ENCODE data around the gene SEC23A. TPM values are rescaled to one million over a fixed set of nuclear protein-coding genes. Genes with fewer than 3 reads are reported as not detected.
"Not testable (repeated sequence)": the region's sequence is repeated elsewhere in the genome, so short reads cannot be mapped to it uniquely, and the experiment has no call there.

Gene SEC23A
- total RNA-seq, 2 donors from 2014 or later: 184 to 186 TPM

DNA sequence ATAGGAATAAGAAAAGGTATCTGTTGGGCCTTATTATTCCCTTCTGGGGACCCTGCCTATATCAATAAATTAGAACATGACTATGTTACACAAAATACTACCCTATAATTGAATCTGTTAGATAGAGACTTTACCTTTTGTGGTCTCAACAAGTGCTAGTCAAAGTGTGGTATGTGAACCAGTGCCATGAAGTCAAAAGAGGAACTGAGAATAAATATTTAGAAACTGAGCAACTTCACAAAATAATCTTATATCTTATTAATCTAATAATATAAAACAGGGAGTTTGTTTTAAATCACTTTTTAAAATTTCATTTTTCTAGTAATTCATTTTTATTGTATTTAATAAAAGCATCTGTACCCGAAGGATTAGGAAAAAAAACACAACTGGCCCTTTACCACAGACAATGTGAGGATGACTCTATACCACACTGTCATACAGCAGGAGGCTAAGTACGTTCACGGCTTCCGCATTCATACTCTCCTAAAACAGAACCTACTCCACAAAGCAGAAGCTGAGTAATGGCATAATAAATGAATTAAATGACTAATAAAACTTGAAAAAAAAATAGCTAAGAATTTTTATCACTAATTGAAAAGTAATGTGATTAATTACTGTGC is 42.1 kb downstream of the SEC23A start:
- peaks cover 0 to 5% of the 10 kb centered on the region in 2 donors for H3K4me1 ChIP-seq (ENCODE audit: control insufficient read depth in 1 of 2, low read depth in 2 of 2)
- no peak overlapping the region for H3K27ac ChIP-seq
- ATAC-seq (ENCODE audit: insufficient number of reproducible peaks, low FRiP score, low read depth) (no peak), DNase-seq (ENCODE audit: low spot score) (no peak)
- TF ChIP-seq, protein P1, sequence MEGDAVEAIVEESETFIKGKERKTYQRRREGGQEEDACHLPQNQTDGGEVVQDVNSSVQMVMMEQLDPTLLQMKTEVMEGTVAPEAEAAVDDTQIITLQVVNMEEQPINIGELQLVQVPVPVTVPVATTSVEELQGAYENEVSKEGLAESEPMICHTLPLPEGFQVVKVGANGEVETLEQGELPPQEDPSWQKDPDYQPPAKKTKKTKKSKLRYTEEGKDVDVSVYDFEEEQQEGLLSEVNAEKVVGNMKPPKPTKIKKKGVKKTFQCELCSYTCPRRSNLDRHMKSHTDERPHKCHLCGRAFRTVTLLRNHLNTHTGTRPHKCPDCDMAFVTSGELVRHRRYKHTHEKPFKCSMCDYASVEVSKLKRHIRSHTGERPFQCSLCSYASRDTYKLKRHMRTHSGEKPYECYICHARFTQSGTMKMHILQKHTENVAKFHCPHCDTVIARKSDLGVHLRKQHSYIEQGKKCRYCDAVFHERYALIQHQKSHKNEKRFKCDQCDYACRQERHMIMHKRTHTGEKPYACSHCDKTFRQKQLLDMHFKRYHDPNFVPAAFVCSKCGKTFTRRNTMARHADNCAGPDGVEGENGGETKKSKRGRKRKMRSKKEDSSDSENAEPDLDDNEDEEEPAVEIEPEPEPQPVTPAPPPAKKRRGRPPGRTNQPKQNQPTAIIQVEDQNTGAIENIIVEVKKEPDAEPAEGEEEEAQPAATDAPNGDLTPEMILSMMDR (IDR thresholded peaks at IDR 0.05): no peak
- H3K27me3 ChIP-seq (replicated peaks; ENCODE audit: insufficient read depth): no peaks in the 10 kb centered on the region
- H3K4me3 ChIP-seq: no peak overlapping the region
- peaks cover 7% of the 10 kb centered on the region for H3K9me3 ChIP-seq
- peaks cover 20% of the 10 kb centered on the region for H3K36me3 ChIP-seq

DNA sequence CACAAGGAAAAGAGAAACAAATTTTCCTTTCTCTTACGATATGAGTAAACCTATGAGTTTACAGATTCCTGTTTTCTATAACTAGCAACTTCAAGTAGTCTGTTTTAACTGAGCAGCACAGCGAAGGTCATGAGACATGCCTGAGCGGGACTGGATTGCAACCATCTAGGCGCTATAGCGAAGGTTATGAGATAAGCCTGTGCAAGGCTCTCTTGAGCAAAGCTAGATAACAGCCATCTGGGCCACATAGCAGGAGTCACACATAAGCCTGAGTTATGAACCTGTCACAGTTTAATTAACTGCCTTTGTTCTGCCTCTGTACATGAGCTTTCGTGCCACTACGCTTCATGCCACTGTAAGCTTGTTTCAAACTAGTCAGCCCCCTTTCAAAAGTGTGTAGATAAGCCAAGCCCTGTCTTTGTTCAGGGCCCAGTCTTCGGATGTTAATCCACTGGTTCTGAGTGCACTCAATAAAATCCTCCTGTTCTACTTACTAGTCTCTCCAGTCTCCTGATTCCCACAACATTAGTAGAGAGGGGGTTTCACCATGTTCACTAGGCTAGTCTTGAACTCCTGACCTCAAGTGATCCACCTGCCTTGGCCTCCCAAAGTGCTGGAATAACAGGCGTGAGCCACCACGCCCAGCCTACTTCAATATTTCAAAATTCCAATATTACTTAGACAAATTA is 47.1 kb downstream of the SEC23A start:
- TF ChIP-seq, protein P1 (IDR thresholded peaks at IDR 0.05): no peak
- DNase-seq (ENCODE audit: low spot score) (no peak), ATAC-seq (ENCODE audit: insufficient number of reproducible peaks, low FRiP score, low read depth) (no peak)
- H3K27me3 ChIP-seq (replicated peaks; ENCODE audit: insufficient read depth): no peaks in the 10 kb centered on the region
- peaks cover 8% of the 10 kb centered on the region for H3K9me3 ChIP-seq
- H3K4me3 ChIP-seq: no peak overlapping the region
- H3K27ac ChIP-seq: no peak overlapping the region
- H3K4me1 ChIP-seq (ENCODE audit: control insufficient read depth in 1 of 2, low read depth in 2 of 2): peaks cover 0 to 5% of the 10 kb centered on the region in 2 donors
- H3K36me3 ChIP-seq: peaks cover 43% of the 10 kb centered on the region

DNA sequence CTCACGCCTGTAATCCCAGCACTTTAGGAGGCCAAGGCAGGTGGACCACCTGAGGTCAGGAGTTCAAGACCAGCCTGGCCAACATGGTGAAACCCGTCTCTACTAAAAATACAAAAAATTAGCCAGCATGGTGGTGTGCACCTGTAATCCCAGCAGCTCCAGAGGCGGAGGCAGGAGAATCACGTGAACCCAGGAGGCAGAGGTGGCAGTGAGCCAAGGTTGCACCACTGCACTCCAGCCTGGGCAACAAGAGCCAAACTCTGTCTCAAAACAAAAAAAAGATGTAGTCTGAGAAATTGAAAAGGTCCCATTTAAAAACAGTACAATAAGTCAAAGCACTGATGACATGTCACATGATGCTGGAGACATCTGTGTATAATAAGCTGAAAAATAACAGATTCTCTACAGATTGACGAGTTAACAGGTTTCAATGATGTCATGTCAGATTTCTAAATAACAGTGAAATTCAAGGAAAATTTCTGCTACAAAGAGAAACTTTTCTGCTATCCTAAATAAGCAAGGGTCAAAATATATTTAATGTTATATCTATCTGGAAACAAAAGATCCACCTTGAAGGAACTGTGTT is 50.1 kb downstream of the SEC23A start:
- H3K36me3 ChIP-seq: peaks cover 59% of the 10 kb centered on the region
- not testable (repeated sequence) for H3K4me3 ChIP-seq; H3K27ac ChIP-seq; DNase-seq (ENCODE audit: low spot score); H3K4me1 ChIP-seq (ENCODE audit: control insufficient read depth in 1 of 2, low read depth in 2 of 2); H3K9me3 ChIP-seq; ATAC-seq (ENCODE audit: insufficient number of reproducible peaks, low FRiP score, low read depth); H3K27me3 ChIP-seq (replicated peaks; ENCODE audit: insufficient read depth)

DNA sequence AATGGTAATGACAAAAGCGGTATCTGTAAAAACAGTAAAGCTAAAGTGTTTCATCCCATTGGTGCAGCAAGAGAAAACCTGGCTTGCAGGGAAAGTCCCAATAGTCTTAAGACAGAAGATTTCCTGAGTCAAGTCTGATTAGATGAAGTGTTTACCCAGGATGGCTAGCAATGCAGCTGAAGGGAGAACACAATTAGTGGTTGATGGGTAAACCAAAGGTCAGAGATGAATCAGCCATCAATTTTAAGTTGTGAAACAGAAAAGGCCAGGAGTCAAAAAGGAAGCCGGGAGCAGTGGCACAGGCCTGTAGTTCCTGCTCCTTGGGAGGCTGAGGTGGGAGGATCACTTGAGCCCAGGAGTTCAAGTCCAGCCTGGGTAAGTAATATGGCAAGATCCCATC is 52.6 kb downstream of the SEC23A start:
- H3K36me3 ChIP-seq: peaks cover 53% of the 10 kb centered on the region
- H3K4me1 ChIP-seq (ENCODE audit: control insufficient read depth in 1 of 2, low read depth in 2 of 2): no peaks in the 10 kb centered on the region
- H3K9me3 ChIP-seq: no peaks in the 10 kb centered on the region
- ATAC-seq (ENCODE audit: insufficient number of reproducible peaks, low FRiP score, low read depth) (no peak), DNase-seq (ENCODE audit: low spot score) (no peak)
- TF ChIP-seq, protein P1 (IDR thresholded peaks at IDR 0.05): no peak
- no peaks in the 10 kb centered on the region for H3K27me3 ChIP-seq (replicated peaks; ENCODE audit: insufficient read depth)
- no peak overlapping the region for H3K4me3 ChIP-seq
- no peak overlapping the region for H3K27ac ChIP-seq

DNA sequence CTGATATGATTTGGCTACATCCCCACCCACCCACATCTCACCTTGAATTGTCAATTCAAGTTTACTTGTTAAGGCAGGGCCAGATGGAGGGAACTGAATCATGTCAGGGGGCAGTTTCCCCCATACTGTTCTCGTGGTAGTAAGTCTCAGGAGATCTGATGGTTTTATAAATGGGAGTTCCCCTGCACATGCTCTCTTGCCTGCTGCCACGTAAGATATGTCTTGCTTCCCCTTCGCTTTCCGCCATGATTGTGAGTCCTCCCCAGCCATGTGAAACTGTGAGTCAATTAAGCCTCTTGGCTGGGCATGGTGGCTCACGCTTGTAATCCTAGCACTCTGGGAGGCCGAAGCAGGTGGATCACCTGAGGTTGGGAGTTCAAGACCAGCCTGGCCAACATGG is 57.1 kb downstream of the SEC23A start:
- peaks cover 48% of the 10 kb centered on the region for H3K36me3 ChIP-seq
- ATAC-seq (ENCODE audit: insufficient number of reproducible peaks, low FRiP score, low read depth); H3K27me3 ChIP-seq (replicated peaks; ENCODE audit: insufficient read depth); DNase-seq (ENCODE audit: low spot score); H3K4me1 ChIP-seq (ENCODE audit: control insufficient read depth in 1 of 2, low read depth in 2 of 2); H3K27ac ChIP-seq; H3K9me3 ChIP-seq; H3K4me3 ChIP-seq: not testable (repeated sequence)

DNA sequence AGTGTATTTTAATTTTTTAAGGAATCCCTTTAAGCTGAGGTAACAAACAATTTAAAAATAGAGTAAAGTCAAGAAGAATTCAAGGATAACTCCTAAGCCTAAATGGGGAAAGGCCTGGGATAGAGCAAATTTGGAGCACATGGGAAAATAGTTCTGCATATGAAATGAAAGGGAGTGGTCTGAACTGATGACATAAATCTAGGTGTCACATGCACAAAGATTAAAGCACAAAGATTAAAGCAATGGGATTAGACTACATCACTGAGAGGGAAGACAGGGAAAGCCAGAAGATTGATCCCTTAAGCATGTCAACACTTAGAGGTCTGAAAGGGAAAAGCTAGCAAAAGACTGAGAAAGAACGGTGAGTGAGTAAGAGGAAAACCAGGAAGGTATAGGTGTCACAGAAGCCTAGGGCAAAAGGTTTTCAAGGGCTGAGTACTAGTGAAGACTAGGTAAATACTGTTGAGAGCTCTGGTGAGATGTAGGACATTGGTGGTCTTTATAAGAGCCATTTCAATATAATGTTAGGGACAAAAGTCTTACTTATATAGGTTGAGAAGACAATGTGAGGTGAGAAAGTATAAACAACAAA is 59.6 kb downstream of the SEC23A start:
- Histone ChIP-seq H3K4me1 (ENCODE audit: control insufficient read depth in 1 of 2, low read depth in 2 of 2) (no peaks in the 10 kb centered on the region), H3K4me3 (no peak overlapping the region), H3K9me3 (no peaks in the 10 kb centered on the region), H3K36me3 (peaks cover 47% of the 10 kb centered on the region), H3K27me3 (replicated peaks; ENCODE audit: insufficient read depth) (no peaks in the 10 kb centered on the region), H3K27ac (no peak overlapping the region)
- DNase-seq (ENCODE audit: low spot score) (no peak), ATAC-seq (ENCODE audit: insufficient number of reproducible peaks, low FRiP score, low read depth) (no peak)
- TF ChIP-seq, protein P1 (IDR thresholded peaks at IDR 0.05): no peak
